ENCODE results near the gene MAP3K1.

The MAP3K1 gene

GRCh38 chr5:56900858-56901578 is 85.7 kb downstream of the MAP3K1 start:
- no peak for DNase-seq (ENCODE audit: low read depth, low spot score)

- no peak for DNase-seq (ENCODE audit: low read depth, low spot score)
Observed at GRCh38 chr5:56908942-56909293, 93.6 kb downstream of the MAP3K1 start.

- peak; percentile 71 for DNase-seq (ENCODE audit: low read depth, low spot score)
Observed at GRCh38 chr5:56909294-56910209, 94.2 kb downstream of the MAP3K1 start, which contains the start of gene SETD9. Gene SETD9 (plus strand): TSS chr5:56909596. CDS start chr5:56909646, 50 bp downstream.

- no peak for DNase-seq (ENCODE audit: low read depth, low spot score)
Observed at GRCh38 chr5:56910210-56910965, 95.0 kb downstream of the MAP3K1 start.

GRCh38 chr5:56913766-56914165 is 98.4 kb downstream of the MAP3K1 start:
- DNase-seq (ENCODE audit: low read depth, low spot score): no peak

- DNase-seq (ENCODE audit: low read depth, low spot score): no peak
Observed at GRCh38 chr5:56914678-56915077, 99.3 kb downstream of the MAP3K1 start.

GRCh38 chr5:56917534-56917933 is 102.2 kb downstream of the MAP3K1 start:
- no peak for DNase-seq (ENCODE audit: low read depth, low spot score)

- DNase-seq (ENCODE audit: low read depth, low spot score): no peak
Observed at GRCh38 chr5:56918054-56918453, 102.7 kb downstream of the MAP3K1 start.

GRCh38 chr5:56919942-56920662 is 104.8 kb downstream of the MAP3K1 start:
- DNase-seq (ENCODE audit: low read depth, low spot score): no peak

GRCh38 chr5:56922922-56923321 is 107.6 kb downstream of the MAP3K1 start:
- DNase-seq (ENCODE audit: low read depth, low spot score): no peak

GRCh38 chr5:56934325-56934724 is 119.0 kb downstream of the MAP3K1 start:
- DNase-seq (ENCODE audit: low read depth, low spot score): no peak

GRCh38 chr5:56938858-56939257 is 123.5 kb downstream of the MAP3K1 start:
- no peak for DNase-seq (ENCODE audit: low read depth, low spot score)

- DNase-seq (ENCODE audit: low read depth, low spot score): no peak
Observed at GRCh38 chr5:56941981-56942380, 126.6 kb downstream of the MAP3K1 start.
